Loucy (cell line): ENCODE measurements around the gene IL1R2.

Source experiments
- CTCF ChIP-seq: fragments of 200-600 bp; sonication (generic); conservative IDR thresholded peaks from 2 replicates; pipeline ENCODE4 v1.5.1; 2014; ENCODE audit warnings: mild to moderate bottlenecking, antibody characterized with exemption, low read length
- EZH2phosphoT487 ChIP-seq: fragments of 200-600 bp; IDR thresholded peaks from 2 replicates; pipeline ENCODE4 v1.6.1; 2018; ENCODE audit warnings: antibody characterized with exemption, mild to moderate bottlenecking, moderate library complexity, borderline replicate concordance

- TF ChIP-seq CTCF (no peak), EZH2phosphoT487 (no peak)
These were observed 11.9 kb downstream of the IL1R2 start for GRCh38 chr2:102003696-102004095.
